Measurements from ENCODE around the gene SETBP1.

The SETBP1 gene

DNA sequence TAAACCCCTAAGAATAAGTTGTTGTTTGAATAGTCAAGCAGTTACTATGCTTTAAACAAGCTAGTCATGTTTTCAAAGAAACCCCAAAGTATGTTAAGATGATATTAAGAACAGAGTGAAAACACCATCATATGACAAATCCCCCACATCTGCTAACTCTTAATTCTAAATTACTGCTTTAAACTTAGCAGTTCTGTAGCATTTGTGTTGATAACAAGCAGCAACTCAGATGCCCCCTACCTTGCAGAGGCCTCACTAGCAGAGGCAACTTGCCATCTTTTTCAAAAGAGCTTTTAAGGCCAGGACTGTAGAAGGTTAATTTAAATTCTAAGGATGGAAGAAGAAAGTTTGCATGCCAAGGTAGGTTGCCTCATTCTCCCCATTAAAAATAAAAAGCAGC lies 376.2 kb downstream of the SETBP1 start:
- no peak for DNase-seq (ENCODE audit: low spot score)
- TF ChIP-seq, protein P1, sequence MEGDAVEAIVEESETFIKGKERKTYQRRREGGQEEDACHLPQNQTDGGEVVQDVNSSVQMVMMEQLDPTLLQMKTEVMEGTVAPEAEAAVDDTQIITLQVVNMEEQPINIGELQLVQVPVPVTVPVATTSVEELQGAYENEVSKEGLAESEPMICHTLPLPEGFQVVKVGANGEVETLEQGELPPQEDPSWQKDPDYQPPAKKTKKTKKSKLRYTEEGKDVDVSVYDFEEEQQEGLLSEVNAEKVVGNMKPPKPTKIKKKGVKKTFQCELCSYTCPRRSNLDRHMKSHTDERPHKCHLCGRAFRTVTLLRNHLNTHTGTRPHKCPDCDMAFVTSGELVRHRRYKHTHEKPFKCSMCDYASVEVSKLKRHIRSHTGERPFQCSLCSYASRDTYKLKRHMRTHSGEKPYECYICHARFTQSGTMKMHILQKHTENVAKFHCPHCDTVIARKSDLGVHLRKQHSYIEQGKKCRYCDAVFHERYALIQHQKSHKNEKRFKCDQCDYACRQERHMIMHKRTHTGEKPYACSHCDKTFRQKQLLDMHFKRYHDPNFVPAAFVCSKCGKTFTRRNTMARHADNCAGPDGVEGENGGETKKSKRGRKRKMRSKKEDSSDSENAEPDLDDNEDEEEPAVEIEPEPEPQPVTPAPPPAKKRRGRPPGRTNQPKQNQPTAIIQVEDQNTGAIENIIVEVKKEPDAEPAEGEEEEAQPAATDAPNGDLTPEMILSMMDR (IDR thresholded peaks at IDR 0.05; ENCODE audit: extremely low read depth, missing control alignments) = no peak

DNA sequence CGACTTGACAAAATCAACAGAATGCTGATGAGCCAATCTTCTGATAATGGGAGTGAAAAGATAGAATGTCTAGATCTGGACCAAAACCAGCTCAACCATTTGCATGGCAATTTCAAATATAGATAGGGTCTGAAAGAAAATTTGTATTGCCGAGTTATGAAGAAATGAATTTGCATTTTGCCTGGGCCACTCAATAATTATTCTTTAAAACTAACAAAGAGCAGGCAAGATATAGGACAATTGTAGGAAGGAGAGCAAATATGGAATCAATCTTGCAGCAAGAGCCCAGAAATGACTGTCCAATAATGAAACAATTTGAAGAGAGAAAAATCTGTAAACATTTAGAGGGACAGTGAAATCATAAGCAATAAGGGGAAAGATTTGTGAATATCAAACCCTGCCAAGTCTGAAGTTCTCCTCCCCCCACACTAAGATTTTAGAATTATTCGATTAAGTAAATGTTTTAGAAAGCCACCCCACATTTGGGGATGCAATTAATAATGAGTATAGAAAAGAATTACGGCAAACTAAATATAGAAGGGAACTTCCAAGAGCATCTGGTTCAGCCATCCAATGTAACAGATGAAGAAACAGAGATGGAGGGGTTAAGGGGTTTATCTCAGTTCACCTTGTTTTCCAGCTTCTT lies 377.4 kb downstream of the SETBP1 start:
- DNase-seq (ENCODE audit: low spot score) = no peak

DNA sequence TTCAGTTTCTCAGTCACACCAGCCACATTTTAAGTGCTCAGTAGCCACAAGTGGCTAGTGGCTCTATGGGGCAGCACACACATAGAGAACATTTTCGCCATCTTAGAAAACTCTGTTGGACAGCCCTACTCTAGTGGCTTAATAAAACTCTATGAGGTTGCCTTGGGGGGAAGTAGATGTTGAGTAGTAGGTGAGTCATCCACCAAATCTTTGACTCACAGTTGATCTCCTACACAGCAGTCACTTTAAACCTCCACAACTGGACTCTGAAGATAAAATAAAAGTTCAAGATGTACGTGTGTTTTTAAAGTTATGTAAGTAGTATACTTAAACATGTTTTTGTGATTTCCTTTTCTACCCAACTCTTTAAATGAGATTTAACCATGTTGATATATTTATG lies 379.0 kb downstream of the SETBP1 start:
- TF ChIP-seq, protein P1 (IDR thresholded peaks at IDR 0.05; ENCODE audit: extremely low read depth, missing control alignments) = no peak
- DNase-seq (ENCODE audit: low spot score) = no peak

More for the DNA sequence above, 377.4 kb downstream of the SETBP1 start:
- TF ChIP-seq, protein P1 (IDR thresholded peaks at IDR 0.05; ENCODE audit: extremely low read depth, missing control alignments) = no peak

DNA sequence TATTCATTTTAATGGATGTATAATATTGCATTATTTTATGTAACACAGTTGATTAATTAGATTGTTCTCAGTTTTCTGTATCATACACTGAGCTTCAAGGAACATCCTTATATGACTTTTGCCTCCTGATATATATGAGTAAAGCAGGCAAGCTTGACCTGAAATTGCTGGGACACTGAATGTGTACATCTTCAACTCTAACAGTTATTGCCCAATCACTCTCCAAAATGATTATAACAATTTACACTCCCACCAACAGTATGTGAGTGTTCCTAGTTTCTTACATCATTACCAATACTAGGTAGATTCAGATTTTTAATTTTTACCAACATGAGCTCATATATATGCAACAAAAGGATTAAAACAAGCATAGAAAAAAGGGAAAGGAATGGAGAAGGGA lies 379.4 kb downstream of the SETBP1 start:
- DNase-seq (ENCODE audit: low spot score) = no peak
- TF ChIP-seq, protein P1 (IDR thresholded peaks at IDR 0.05; ENCODE audit: extremely low read depth, missing control alignments) = no peak

DNA sequence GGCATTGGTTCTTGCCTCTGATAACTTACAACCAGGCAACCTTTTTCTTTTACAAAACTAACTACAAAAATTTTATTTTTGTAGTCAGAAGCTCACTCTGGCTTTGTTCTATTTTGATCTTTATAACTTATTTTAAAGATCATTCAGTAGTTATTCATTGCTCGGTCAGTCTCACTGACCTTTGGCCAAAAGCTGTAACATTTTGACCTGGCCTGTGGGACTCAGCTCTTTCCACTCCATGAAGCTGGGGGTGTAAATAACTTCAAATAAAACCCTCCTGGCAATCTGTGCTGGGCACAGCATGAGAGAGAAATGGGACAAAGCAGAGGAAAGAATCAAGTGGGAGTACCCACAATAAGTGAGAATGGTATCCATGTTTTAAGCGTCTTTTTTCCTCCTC lies 380.7 kb downstream of the SETBP1 start:
- TF ChIP-seq, protein P1 (IDR thresholded peaks at IDR 0.05; ENCODE audit: extremely low read depth, missing control alignments) = no peak
- DNase-seq (ENCODE audit: low spot score) = no peak

DNA sequence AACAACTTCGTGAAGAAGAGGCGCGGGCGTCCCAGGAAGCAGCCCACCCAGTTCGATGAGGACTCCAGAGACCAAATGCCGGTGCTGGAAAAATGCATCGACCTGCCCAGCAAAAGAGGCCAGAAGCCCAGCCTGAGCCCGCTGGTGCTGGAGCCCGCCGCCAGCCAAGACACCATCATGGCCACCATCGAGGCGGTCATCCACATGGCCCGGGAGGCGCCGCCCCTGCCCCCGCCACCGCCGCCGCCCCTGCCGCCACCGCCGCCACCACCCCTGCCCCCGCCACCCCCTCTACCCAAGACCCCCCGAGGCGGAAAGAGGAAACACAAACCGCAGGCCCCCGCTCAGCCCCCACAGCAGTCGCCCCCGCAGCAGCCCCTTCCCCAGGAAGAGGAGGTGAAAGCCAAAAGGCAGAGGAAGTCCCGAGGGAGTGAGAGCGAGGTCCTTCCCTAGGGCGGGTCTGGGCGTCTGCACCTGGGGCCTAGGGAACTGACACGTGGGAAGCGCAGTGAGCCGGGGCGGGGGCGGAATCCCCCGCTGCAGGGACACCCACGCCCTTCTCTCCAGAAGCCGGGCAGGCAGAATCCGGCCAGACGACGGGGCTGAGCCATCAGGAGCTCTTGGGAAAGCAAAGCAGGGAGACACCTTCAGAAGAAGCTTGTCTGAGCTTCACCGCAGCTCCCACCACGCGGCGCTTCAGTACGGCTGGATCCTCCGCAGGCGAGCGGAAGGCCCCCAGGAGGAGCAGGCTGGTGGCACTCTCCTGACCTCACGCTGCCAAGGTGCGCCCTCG lies 382.8 kb downstream of the SETBP1 start:
- TF ChIP-seq, protein P1 (IDR thresholded peaks at IDR 0.05; ENCODE audit: extremely low read depth, missing control alignments) = no peak
- no peak for DNase-seq (ENCODE audit: low spot score)

DNA sequence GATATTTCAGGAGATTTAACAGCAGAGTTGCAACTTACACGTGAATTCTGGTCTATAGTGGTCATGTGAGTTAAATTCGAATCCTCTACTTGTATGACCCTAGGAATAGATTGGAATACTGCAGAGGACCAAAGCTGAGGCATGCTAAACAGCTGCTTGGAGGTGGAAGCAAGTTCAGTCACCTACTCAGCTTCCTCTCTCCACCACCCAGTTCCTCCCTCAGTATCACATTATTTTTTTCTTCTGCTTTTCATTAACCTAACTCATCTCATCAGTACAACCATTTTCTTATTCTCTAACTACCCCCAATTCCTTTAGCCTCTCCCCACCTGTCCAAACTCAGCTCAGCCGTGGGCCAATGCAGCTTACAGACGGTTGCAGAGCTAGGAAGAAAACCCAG lies 385.5 kb downstream of the SETBP1 start:
- DNase-seq (ENCODE audit: low spot score) = no peak
- TF ChIP-seq, protein P1 (IDR thresholded peaks at IDR 0.05; ENCODE audit: extremely low read depth, missing control alignments) = no peak

All from GM20000 (cell line).